ENCODE measurements around the gene SHC4. TPM values are rescaled to one million over a fixed set of nuclear protein-coding genes. Genes with fewer than 3 reads are reported as not detected.
A peak's percentile ranks its signal among the peaks of the same experiment; 100 is the strongest.

SHC4 gene, protein sequence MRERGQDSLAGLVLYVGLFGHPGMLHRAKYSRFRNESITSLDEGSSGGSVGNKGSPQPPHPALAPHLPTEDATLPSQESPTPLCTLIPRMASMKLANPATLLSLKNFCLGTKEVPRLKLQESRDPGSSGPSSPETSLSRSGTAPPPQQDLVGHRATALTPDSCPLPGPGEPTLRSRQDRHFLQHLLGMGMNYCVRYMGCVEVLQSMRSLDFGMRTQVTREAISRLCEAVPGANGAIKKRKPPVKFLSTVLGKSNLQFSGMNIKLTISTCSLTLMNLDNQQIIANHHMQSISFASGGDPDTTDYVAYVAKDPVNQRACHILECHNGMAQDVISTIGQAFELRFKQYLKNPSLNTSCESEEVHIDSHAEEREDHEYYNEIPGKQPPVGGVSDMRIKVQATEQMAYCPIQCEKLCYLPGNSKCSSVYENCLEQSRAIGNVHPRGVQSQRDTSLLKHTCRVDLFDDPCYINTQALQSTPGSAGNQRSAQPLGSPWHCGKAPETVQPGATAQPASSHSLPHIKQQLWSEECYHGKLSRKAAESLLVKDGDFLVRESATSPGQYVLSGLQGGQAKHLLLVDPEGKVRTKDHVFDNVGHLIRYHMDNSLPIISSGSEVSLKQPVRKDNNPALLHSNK
- 1 to 10 TPM in 2 of 4 donors, under 1 TPM in 2; 0.63 to 4.7 (median 1.6) TPM for total RNA-seq

DNA sequence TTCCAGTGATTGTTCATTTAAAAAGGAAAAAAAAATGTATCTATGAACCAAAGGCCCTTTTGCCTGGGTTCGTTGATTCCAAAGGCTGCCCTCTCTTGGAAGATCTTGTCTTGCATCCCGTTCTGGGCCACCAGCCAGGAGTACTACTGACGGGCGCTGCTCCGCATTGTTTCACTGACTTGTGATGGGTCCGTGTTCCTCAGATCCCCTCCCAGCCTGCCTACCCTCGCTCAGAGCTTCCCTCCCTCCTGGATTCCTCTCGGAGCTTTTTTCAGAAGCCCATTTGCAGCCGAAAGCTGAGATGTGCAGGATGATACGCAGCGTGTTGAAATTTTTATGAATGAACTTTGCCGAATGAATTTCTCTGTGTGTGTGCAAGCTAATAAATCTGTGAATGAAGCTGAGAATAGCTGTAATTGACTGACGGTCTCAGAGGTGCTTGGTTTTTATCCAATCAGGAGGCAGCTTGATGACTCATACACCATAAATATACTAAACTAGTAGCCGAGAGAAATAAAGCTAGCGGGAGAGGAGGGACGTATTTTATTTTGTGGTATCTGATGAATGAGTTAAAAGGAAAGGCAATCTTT, at the start of gene SHC4:
SHC4 (minus strand) TSS at position 396 of the 590 bp plus-strand sequence. CDS start 904 bp downstream, outside the sequence.
- TF ChIP-seq POLR2A (IDR thresholded peaks at IDR 0.05), result no peak
- TF ChIP-seq, protein P1, sequence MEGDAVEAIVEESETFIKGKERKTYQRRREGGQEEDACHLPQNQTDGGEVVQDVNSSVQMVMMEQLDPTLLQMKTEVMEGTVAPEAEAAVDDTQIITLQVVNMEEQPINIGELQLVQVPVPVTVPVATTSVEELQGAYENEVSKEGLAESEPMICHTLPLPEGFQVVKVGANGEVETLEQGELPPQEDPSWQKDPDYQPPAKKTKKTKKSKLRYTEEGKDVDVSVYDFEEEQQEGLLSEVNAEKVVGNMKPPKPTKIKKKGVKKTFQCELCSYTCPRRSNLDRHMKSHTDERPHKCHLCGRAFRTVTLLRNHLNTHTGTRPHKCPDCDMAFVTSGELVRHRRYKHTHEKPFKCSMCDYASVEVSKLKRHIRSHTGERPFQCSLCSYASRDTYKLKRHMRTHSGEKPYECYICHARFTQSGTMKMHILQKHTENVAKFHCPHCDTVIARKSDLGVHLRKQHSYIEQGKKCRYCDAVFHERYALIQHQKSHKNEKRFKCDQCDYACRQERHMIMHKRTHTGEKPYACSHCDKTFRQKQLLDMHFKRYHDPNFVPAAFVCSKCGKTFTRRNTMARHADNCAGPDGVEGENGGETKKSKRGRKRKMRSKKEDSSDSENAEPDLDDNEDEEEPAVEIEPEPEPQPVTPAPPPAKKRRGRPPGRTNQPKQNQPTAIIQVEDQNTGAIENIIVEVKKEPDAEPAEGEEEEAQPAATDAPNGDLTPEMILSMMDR (IDR thresholded peaks at IDR 0.05), result no peak
- intact Hi-C loops (cut with DNase I; ENCODE audit: low total_unique reads), result no loop called here
- WGBS, 2 donors, result 0 to 1% methylated on average over 16 of the region's 16 CpGs
- DNase-seq (ENCODE audit: low spot score in 2 of 2), result peak in 1 of 2 donors; percentile 92
- peak within 1 kb of the TSS; percentile 21 for H3K4me3 ChIP-seq (ENCODE audit: low read depth, poor library complexity, severe bottlenecking)

DNA sequence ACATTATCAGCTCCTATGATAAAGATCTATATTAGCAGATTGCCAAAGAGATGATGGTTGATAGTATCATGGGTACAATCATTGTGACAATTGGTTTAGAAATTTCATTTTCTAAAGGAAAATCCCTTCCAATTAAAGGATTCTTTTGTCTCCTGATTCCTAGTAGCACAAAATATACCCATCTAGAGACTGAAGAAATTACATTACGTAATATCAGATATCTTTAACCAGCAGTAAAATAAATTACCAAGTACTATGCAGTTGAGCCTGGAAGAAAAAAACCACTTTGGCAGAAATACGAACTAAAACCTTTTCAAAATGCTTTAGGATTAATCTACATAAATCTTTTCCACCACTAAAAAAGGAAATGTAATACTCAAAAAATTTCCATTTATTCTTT, 35.6 kb upstream of the SHC4 start:
- TF ChIP-seq, protein P1 (IDR thresholded peaks at IDR 0.05), result no peak
- TF ChIP-seq POLR2A (IDR thresholded peaks at IDR 0.05), result no peak
- DNase-seq (ENCODE audit: low spot score in 2 of 2), result no peak
- H3K4me3 ChIP-seq (ENCODE audit: low read depth, poor library complexity, severe bottlenecking), result no peak overlapping the region
- 85 to 92% methylated on average over 2 of the region's 2 CpGs for WGBS, 2 donors
- intact Hi-C loops (cut with DNase I; ENCODE audit: low total_unique reads), result no loop called here

DNA sequence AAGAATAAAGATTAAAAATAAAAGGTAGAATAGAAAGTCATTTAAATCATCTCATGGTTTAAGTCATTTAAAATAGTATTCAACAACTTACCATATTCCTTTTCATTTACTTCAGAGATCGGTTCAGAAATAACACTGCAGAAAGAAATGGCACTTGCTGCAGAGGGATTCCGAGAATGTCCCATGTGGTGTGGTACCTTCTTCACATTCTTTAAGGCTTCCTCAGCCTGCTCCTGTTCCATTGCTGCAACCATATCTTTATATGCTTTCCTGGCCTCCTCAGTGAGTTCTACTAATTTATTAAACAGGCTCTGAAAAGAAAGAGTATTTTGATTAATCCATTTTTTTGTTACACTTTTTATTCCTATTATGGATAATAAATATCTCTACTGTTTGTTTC, 32.6 kb upstream of the SHC4 start:
- intact Hi-C loops (cut with DNase I; ENCODE audit: low total_unique reads), result no loop called here
- H3K4me3 ChIP-seq (ENCODE audit: low read depth, poor library complexity, severe bottlenecking), result no peak overlapping the region
- no peak for TF ChIP-seq POLR2A (IDR thresholded peaks at IDR 0.05)
- TF ChIP-seq, protein P1 (IDR thresholded peaks at IDR 0.05), result no peak
- DNase-seq (ENCODE audit: low spot score in 2 of 2), result no peak
- WGBS, 2 donors, result 90 to 97% methylated on average over 2 of the region's 2 CpGs

DNA sequence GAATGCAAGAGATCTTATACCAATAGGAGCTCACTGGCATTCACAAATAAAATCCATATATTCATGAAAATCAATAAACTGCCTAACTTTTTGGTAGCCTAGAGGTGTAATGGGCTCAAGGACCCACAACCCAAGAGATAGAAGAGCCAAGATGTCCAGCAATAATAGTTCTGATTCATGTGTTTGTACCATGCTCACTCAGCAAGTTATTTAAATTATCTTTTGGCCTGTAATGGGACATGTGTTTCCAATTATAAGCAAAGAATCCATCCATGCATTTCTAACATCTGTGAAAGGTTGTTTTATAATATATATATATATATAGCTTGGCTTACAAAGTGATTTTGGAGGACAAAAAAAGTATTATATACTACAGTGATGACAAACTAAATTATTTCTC, 29.7 kb upstream of the SHC4 start:
- DNase-seq (ENCODE audit: low spot score in 2 of 2), result no peak
- intact Hi-C loops (cut with DNase I; ENCODE audit: low total_unique reads), result no loop called here
- no peak overlapping the region for H3K4me3 ChIP-seq (ENCODE audit: low read depth, poor library complexity, severe bottlenecking)
- TF ChIP-seq, protein P1 (IDR thresholded peaks at IDR 0.05), result no peak
- no peak for TF ChIP-seq POLR2A (IDR thresholded peaks at IDR 0.05)

DNA sequence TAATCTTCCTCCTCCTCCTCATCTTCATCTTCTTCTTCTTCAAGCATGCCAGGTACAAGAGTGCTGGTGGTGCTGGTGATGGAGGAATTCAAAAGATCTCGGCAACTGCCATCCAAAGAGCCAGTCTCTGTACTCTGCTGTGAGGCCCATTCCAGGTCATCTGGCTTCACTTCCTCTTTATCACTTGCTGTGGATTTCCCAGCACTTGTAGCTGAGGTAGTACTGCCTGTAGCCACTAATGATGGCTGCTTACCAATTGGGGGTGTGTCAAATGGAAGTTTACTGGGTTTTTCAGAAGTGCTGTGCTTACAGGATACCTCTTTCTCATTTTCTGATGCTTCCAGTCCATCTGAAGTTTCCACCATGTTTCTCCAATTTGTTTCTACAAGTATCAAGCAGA, 28.8 kb upstream of the SHC4 start:
- H3K4me3 ChIP-seq (ENCODE audit: low read depth, poor library complexity, severe bottlenecking), result no peak overlapping the region
- TF ChIP-seq, protein P1 (IDR thresholded peaks at IDR 0.05), result no peak
- no peak for TF ChIP-seq POLR2A (IDR thresholded peaks at IDR 0.05)
- no peak for DNase-seq (ENCODE audit: low spot score in 2 of 2)
- intact Hi-C loops (cut with DNase I; ENCODE audit: low total_unique reads), result no loop called here
- WGBS, 2 donors, result 83 to 90% methylated on average over 1 of the region's 1 CpG

Measured in lower leg skin (tissue), 4 donors.